HG03039 (cell line): ENCODE results near the gene MEFV.
"Not testable (repeated sequence)": the region's sequence is repeated elsewhere in the genome, so short reads cannot be mapped to it uniquely, and the experiment has no call there.

Source experiments
- ATAC-seq: cut with Tn5 transposase; IDR thresholded peaks from one replicate; pipeline ENCODE4 v1.9.1; 2021; ENCODE audit warnings: mild to moderate bottlenecking, moderate library complexity; ENCODE audit not compliant: unreplicated experiment

The MEFV gene

GRCh38 chr16:3223913-3224515, 32.4 kb downstream of the MEFV start:
- ATAC-seq: no peak

- no peak for ATAC-seq
Measured at GRCh38 chr16:3220839-3221238, 35.6 kb downstream of the MEFV start.

- no peak for ATAC-seq
Measured at GRCh38 chr16:3216263-3216640, 40.2 kb downstream of the MEFV start.

GRCh38 chr16:3215601-3216262, 40.7 kb downstream of the MEFV start:
- no peak for ATAC-seq

GRCh38 chr16:3214904-3215600, 41.4 kb downstream of the MEFV start:
- no peak for ATAC-seq

GRCh38 chr16:3212567-3212966, 43.9 kb downstream of the MEFV start:
- no peak for ATAC-seq

- no peak for ATAC-seq
Measured at GRCh38 chr16:3212006-3212405, 44.4 kb downstream of the MEFV start.

- ATAC-seq: no peak
Measured at GRCh38 chr16:3207086-3207953, 49.1 kb downstream of the MEFV start.

GRCh38 chr16:3205939-3206338, 50.5 kb downstream of the MEFV start:
- not testable (repeated sequence) for ATAC-seq

GRCh38 chr16:3202903-3203539, 53.4 kb downstream of the MEFV start:
- no peak for ATAC-seq

GRCh38 chr16:3198334-3199072, 57.9 kb downstream of the MEFV start:
- no peak for ATAC-seq

- not testable (repeated sequence) for ATAC-seq
Measured at GRCh38 chr16:3197694-3198333, 58.6 kb downstream of the MEFV start.

- ATAC-seq: no peak
Measured at GRCh38 chr16:3195975-3196374, 60.5 kb downstream of the MEFV start.

- ATAC-seq: no peak
Measured at GRCh38 chr16:3194792-3195191, 61.6 kb downstream of the MEFV start.

GRCh38 chr16:3193221-3194212, 62.9 kb downstream of the MEFV start:
- no peak for ATAC-seq

- no peak for ATAC-seq
Measured at GRCh38 chr16:3192476-3193019, 63.9 kb downstream of the MEFV start.
